Prostate gland (tissue), 2 donors: Measurements from ENCODE around the gene PPP2R5A.

Experiments used
- CTCF ChIP-seq, 4 experiments: fragments of 200-600 bp in 2 of 4; fragments of 450-650 bp in 2 of 4; sonication (generic) in 2 of 4; IDR thresholded peaks; 1 replicate in 3 of 4; 2 replicates in 1 of 4; pipeline ENCODE4 v1.5.1; 2016 to 2019; ENCODE audit warnings: antibody characterized with exemption in 4 of 4, mild to moderate bottlenecking in 2 of 4, moderate library complexity in 2 of 4
- POLR2A ChIP-seq: fragments of 450-650 bp; IDR thresholded peaks from one replicate; pipeline ENCODE4 v1.6.1; 2016; ENCODE audit warnings: antibody characterized with exemption, mild to moderate bottlenecking
- POLR2AphosphoS5 ChIP-seq: sonication (generic); formaldehyde crosslinking; IDR thresholded peaks from one replicate; pipeline ENCODE4 v1.6.1; 2017; ENCODE audit warnings: antibody characterized with exemption

GRCh38 chr1:212271234-212271633 lies 14.0 kb upstream of the PPP2R5A start:
- TF ChIP-seq CTCF (IDR thresholded peaks at IDR 0.05) (no peak), POLR2AphosphoS5 (no peak), POLR2A (no peak)
